ENCODE data around the gene PPM1M. TPM values are rescaled to one million over a fixed set of nuclear protein-coding genes. Genes with fewer than 3 reads are reported as not detected.

Gene PPM1M
- 59.8 TPM for polyA plus RNA-seq (2012; ENCODE audit: insufficient read depth, insufficient read length)

- H3K4me3 ChIP-seq (ENCODE audit: low read length) = peak within 1 kb of the TSS; percentile 61
- DNase-seq (ENCODE audit: low read depth, low spot score) = no peak
Observed at GRCh38 chr3:52245322-52246263, at the start of gene PPM1M. TSS of gene PPM1M (plus strand) at chr3:52245759. CDS start at chr3:52245825, 66 bp downstream.

- DNase-seq (ENCODE audit: low read depth, low spot score) = no peak
- H3K4me3 ChIP-seq (ENCODE audit: low read length) = no peak overlapping the region
Observed at GRCh38 chr3:52195823-52196331, 49.7 kb upstream of the PPM1M start.

- H3K4me3 ChIP-seq (ENCODE audit: low read length) = no peak overlapping the region
Observed at GRCh38 chr3:52196977-52197376, 48.6 kb upstream of the PPM1M start.

GRCh38 chr3:52197499-52197841, 48.1 kb upstream of the PPM1M start:
- H3K4me3 ChIP-seq (ENCODE audit: low read length) = peak overlapping the region; percentile 86
- no peak for DNase-seq (ENCODE audit: low read depth, low spot score)

More at GRCh38 chr3:52196977-52197376, 48.6 kb upstream of the PPM1M start:
- DNase-seq (ENCODE audit: low read depth, low spot score) = no peak

- peak within 1 kb of the TSS; percentile 86 for H3K4me3 ChIP-seq (ENCODE audit: low read length)
- peak; percentile 79 for DNase-seq (ENCODE audit: low read depth, low spot score)
Observed at GRCh38 chr3:52197842-52198625, 47.5 kb upstream of the PPM1M start, which contains the start of gene ALAS1. TSS of gene ALAS1 (plus strand) at chr3:52198160. CDS start at chr3:52199242, 1,082 bp downstream.

- H3K4me3 ChIP-seq (ENCODE audit: low read length) = peak overlapping the region; percentile 86
- no peak for DNase-seq (ENCODE audit: low read depth, low spot score)
Observed at GRCh38 chr3:52198643-52199608, 46.6 kb upstream of the PPM1M start.

- H3K4me3 ChIP-seq (ENCODE audit: low read length) = no peak overlapping the region
- DNase-seq (ENCODE audit: low read depth, low spot score) = no peak
Observed at GRCh38 chr3:52200981-52201679, 44.4 kb upstream of the PPM1M start.

GRCh38 chr3:52202384-52203077, 43.0 kb upstream of the PPM1M start:
- no peak for DNase-seq (ENCODE audit: low read depth, low spot score)
- no peak overlapping the region for H3K4me3 ChIP-seq (ENCODE audit: low read length)

- no peak for DNase-seq (ENCODE audit: low read depth, low spot score)
- no peak overlapping the region for H3K4me3 ChIP-seq (ENCODE audit: low read length)
Observed at GRCh38 chr3:52203701-52204100, 41.9 kb upstream of the PPM1M start.

GRCh38 chr3:52204337-52205073, 41.1 kb upstream of the PPM1M start:
- no peak overlapping the region for H3K4me3 ChIP-seq (ENCODE audit: low read length)
- no peak for DNase-seq (ENCODE audit: low read depth, low spot score)

- no peak for DNase-seq (ENCODE audit: low read depth, low spot score)
- H3K4me3 ChIP-seq (ENCODE audit: low read length) = no peak overlapping the region
Observed at GRCh38 chr3:52205727-52206372, 39.7 kb upstream of the PPM1M start.

- no peak for DNase-seq (ENCODE audit: low read depth, low spot score)
- H3K4me3 ChIP-seq (ENCODE audit: low read length) = no peak overlapping the region
Observed at GRCh38 chr3:52208556-52208955, 37.0 kb upstream of the PPM1M start.

GRCh38 chr3:52210037-52210436, 35.5 kb upstream of the PPM1M start:
- DNase-seq (ENCODE audit: low read depth, low spot score) = no peak

GRCh38 chr3:52210550-52211046, 35.0 kb upstream of the PPM1M start:
- no peak overlapping the region for H3K4me3 ChIP-seq (ENCODE audit: low read length)
- DNase-seq (ENCODE audit: low read depth, low spot score) = no peak

More at GRCh38 chr3:52210037-52210436, 35.5 kb upstream of the PPM1M start:
- no peak overlapping the region for H3K4me3 ChIP-seq (ENCODE audit: low read length)

GRCh38 chr3:52211268-52211891, 34.2 kb upstream of the PPM1M start:
- H3K4me3 ChIP-seq (ENCODE audit: low read length) = no peak overlapping the region
- DNase-seq (ENCODE audit: low read depth, low spot score) = no peak

- H3K4me3 ChIP-seq (ENCODE audit: low read length) = no peak overlapping the region
- no peak for DNase-seq (ENCODE audit: low read depth, low spot score)
Observed at GRCh38 chr3:52213005-52213404, 32.6 kb upstream of the PPM1M start.
